WTC11 (cell line): ENCODE results near the gene UNC13C.

Source experiments
- NFATC4 ChIP-seq: fragments of 250-450 bp; sonication (Bioruptor Pico); IDR thresholded peaks from 2 replicates; pipeline ENCODE4 v1.9.0; 2021; ENCODE audit warnings: mild to moderate bottlenecking
- STAT6 ChIP-seq: sonication (generic); formaldehyde crosslinking; conservative IDR thresholded peaks from 2 replicates; pipeline ENCODE4 v1.8.1; 2023; ENCODE audit warnings: mild to moderate bottlenecking, low read depth, missing genetic modification reagents, moderate library complexity
- ZNF138 ChIP-seq: sonication (generic); formaldehyde crosslinking; conservative IDR thresholded peaks from 2 replicates; pipeline ENCODE4 v1.8.1; 2022; ENCODE audit warnings: mild to moderate bottlenecking, moderate library complexity, missing genetic modification reagents
- TF ChIP-seq, protein P1 (sequence below): fragments of 200-600 bp; IDR thresholded peaks from 2 replicates; pipeline ENCODE4 v1.8.0; 2022; ENCODE audit warnings: antibody characterized with exemption

DNA sequence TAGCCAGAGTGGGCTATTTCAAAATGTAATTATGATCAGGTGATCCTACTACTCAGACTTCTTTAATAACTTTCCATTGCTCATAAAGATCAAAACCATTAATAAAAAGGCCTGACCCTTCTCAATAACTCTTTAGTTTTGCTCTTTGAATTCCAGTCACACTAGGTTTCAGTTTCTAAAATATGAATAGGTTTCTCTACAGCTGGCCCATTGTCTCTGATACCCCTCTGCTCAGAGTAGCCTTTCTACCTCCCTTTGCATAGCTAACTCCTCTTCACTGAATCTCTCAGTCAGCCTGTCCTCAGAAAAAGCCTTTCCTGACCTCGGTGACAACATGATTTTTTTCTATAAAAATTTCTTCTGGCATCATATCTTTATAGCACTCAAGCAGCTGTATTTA lies 209.1 kb downstream of the UNC13C start:
- TF ChIP-seq STAT6 (CRISPR knock-in tag) = no peak
- TF ChIP-seq, protein P1, sequence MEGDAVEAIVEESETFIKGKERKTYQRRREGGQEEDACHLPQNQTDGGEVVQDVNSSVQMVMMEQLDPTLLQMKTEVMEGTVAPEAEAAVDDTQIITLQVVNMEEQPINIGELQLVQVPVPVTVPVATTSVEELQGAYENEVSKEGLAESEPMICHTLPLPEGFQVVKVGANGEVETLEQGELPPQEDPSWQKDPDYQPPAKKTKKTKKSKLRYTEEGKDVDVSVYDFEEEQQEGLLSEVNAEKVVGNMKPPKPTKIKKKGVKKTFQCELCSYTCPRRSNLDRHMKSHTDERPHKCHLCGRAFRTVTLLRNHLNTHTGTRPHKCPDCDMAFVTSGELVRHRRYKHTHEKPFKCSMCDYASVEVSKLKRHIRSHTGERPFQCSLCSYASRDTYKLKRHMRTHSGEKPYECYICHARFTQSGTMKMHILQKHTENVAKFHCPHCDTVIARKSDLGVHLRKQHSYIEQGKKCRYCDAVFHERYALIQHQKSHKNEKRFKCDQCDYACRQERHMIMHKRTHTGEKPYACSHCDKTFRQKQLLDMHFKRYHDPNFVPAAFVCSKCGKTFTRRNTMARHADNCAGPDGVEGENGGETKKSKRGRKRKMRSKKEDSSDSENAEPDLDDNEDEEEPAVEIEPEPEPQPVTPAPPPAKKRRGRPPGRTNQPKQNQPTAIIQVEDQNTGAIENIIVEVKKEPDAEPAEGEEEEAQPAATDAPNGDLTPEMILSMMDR = no peak
- no peak for TF ChIP-seq ZNF138 (CRISPR knock-in tag)
- TF ChIP-seq NFATC4 (CRISPR knock-in tag) = no peak
